Measurements from ENCODE around the gene SLC9A2. TPM values are rescaled to one million over a fixed set of nuclear protein-coding genes. Genes with fewer than 3 reads are reported as not detected.

The SLC9A2 gene
- total RNA-seq, 1 donor from 2014 or later = not detected

DNA sequence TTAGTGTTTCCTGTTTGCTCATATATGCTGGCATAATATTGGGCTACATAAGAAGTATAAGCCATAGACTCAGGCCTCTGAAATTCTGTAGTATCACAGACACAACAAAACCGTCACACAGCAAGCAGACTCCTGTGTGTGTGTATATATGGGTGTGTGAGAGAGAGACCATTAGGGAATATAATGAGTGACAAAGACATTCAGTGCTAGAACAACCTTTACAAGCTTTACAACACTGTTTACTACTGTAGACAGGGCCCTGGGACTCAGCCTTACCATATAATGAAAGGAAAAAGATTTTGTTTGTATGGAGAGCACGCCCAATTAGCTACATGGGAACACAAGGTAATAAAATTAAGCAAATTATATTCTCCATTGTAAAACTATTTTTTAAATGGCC is 77.1 kb downstream of the SLC9A2 start:
- intact Hi-C loops (cut with micrococcal nuclease) = no loop called here
- no peak for DNase-seq (ENCODE audit: low spot score)
- no peak overlapping the region for H3K27ac Mint-ChIP-seq
- peaks cover 8% of the 10 kb centered on the region for H3K27me3 Mint-ChIP-seq (ENCODE audit: insufficient read depth)
- H3K4me3 Mint-ChIP-seq = no peak overlapping the region
- H3K9me3 Mint-ChIP-seq = no peaks in the 10 kb centered on the region
- no peaks in the 10 kb centered on the region for H3K36me3 Mint-ChIP-seq (ENCODE audit: low read depth)
- H3K4me1 Mint-ChIP-seq (ENCODE audit: low read depth) = no peaks in the 10 kb centered on the region

DNA sequence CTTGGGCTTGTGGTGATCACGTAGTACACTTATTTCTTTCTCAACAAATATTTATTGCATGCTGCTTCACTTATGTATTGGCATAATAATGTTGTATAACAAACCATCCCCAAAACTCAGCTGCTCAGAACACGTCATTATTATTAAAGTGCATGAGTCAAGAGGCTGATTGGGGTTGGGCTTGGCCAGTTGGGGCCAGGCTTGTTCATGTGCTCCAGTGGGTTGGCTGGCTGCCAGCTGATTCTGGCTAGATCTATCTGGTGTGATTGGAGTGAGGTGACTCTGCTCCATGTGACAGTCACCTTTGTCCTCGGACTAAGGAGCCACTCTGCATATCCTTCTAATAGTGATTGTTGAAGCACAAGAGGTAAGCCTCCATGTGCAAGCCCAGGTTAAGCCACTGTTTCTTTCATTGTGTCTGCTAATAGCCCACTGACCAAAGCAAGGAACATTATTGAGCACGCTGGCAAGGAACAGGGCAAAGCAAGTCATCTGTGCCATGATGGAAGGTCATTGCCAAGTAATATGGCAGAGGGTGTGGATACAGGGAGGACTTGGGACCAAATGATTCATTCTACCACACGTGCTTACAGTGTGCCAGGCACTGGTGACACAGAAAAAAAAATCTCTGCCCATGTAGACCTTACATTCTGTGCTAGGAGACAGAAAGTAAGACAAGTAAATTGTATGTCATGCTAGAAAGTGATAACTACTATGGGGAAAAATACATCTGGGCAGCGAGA is 79.2 kb downstream of the SLC9A2 start:
- no peak for DNase-seq (ENCODE audit: low spot score)
- intact Hi-C loops (cut with micrococcal nuclease) = no loop called here
- Mint-ChIP-seq H3K4me1 (ENCODE audit: low read depth) (no peaks in the 10 kb centered on the region), H3K27ac (no peak overlapping the region), H3K9me3 (no peaks in the 10 kb centered on the region), H3K4me3 (no peak overlapping the region), H3K36me3 (ENCODE audit: low read depth) (no peaks in the 10 kb centered on the region), H3K27me3 (ENCODE audit: insufficient read depth) (peaks cover 12% of the 10 kb centered on the region)

DNA sequence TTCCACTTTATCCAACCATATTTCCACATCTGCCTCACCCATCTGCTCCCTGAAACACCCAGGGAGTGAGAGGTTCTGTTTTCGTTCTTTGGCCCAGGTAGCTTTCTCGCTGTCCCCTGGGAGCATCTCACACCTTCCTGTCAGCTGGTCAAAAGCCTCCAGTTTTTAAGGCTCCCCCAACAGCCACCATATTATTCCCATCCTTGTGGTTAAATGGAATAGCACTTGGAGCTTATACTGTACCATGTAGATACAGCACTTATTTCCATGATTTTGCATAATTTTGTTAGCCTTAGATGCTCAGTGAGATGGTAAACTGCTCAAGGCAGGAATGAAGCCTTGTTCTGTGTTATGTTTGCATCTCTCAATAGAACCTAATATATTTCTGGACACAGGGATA is 84.0 kb downstream of the SLC9A2 start:
- H3K9me3 Mint-ChIP-seq = no peaks in the 10 kb centered on the region

DNA sequence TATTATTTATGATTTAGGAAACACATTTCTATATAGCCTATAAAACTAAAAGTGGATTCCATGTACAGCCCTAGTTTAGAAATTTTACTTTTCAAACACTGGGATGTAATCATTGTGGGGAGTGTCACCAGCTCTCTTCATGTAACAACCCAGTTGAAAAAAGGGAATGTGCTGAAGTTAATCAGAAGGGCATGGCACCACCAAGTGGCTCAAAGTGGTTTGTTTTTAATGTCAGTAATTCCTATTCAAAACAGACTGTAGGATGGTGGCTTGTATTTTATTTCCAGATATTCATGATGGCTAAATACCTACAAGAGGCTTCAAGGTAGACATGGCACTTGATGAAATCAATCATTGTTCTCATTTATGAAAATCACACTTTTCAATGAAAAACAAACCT is 84.4 kb downstream of the SLC9A2 start:
- no peaks in the 10 kb centered on the region for H3K36me3 Mint-ChIP-seq (ENCODE audit: low read depth)
- intact Hi-C loops (cut with micrococcal nuclease) = loop anchor here (1.0 to 5.0 kb wide), 2 partner anchors 86 to 183 kb away; partner anchors contain the start of gene SLC9A2
- DNase-seq (ENCODE audit: low spot score) = no peak
- no peak overlapping the region for H3K4me3 Mint-ChIP-seq
- no peaks in the 10 kb centered on the region for H3K9me3 Mint-ChIP-seq
- H3K4me1 Mint-ChIP-seq (ENCODE audit: low read depth) = no peaks in the 10 kb centered on the region
- H3K27ac Mint-ChIP-seq = no peak overlapping the region
- H3K27me3 Mint-ChIP-seq (ENCODE audit: insufficient read depth) = peaks cover 17% of the 10 kb centered on the region

More for the DNA sequence above, 84.0 kb downstream of the SLC9A2 start:
- DNase-seq (ENCODE audit: low spot score) = no peak
- Mint-ChIP-seq H3K4me1 (ENCODE audit: low read depth) (no peaks in the 10 kb centered on the region), H3K36me3 (ENCODE audit: low read depth) (no peaks in the 10 kb centered on the region), H3K27me3 (ENCODE audit: insufficient read depth) (peaks cover 16% of the 10 kb centered on the region), H3K4me3 (no peak overlapping the region), H3K27ac (no peak overlapping the region)
- intact Hi-C loops (cut with micrococcal nuclease) = loop anchor here (5.0 kb wide), 1 partner anchor 86 kb away; the partner anchor contains the start of gene SLC9A2

DNA sequence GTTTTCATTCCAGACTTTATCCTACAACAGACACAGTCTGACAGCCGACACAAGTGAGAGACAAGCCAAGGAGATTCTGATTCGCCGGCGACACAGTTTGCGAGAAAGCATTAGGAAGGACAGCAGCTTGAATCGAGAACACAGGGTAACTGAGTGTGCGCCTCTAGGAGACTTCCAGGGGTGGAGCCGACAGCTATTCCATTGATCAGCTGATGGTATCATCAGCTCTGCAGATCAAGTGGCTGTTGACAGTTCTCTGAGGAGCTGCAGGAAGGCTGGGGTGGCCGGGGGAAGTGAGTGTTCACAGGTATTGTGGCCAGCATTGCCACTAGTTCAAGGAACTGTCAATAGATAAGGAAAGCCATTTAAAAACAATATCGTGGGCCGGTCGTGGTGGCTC is 85.2 kb downstream of the SLC9A2 start:
- peaks cover 21% of the 10 kb centered on the region for H3K27me3 Mint-ChIP-seq (ENCODE audit: insufficient read depth)
- H3K9me3 Mint-ChIP-seq = no peaks in the 10 kb centered on the region
- intact Hi-C loops (cut with micrococcal nuclease) = loop anchor here (1.0 to 5.0 kb wide), 2 partner anchors 87 to 184 kb away; partner anchors contain the start of gene SLC9A2
- DNase-seq (ENCODE audit: low spot score) = no peak
- no peak overlapping the region for H3K27ac Mint-ChIP-seq
- H3K4me1 Mint-ChIP-seq (ENCODE audit: low read depth) = no peaks in the 10 kb centered on the region
- no peak overlapping the region for H3K4me3 Mint-ChIP-seq
- no peaks in the 10 kb centered on the region for H3K36me3 Mint-ChIP-seq (ENCODE audit: low read depth)

DNA sequence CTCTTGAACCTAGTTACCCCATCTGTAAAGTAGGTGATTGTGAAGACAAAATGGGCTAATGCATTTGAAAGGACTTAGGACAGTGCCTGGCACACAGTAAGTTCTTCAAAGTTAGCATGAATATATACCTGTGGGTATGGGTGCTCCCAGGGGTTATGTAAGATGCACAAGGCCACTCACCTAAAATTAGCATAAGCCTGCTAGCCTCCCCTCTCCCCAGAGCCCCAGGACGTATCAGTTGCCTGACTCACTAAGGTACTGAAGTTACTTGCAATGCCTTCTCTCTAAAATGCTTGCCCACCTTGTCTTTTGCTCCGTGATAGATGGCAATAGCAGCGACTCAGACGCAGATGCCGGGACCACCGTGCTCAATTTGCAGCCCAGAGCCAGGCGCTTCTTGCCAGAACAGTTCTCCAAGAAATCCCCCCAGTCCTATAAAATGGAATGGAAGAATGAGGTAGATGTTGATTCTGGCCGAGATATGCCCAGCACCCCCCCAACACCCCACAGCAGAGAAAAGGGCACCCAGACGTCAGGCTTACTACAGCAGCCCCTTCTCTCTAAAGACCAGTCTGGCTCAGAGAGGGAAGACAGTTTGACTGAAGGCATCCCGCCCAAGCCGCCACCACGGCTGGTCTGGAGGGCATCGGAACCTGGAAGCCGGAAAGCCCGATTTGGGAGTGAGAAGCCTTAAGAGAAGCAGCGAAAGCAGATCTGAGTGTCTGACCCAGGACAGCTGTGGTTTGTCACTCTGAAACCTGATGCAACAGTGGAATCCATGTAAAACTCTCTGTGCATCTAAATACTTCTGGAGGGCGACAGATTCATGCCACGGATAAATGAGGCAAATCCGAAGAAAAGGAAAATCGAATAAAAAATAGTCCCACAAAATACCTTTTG is 88.7 kb downstream of the SLC9A2 start:
- Mint-ChIP-seq H3K4me1 (ENCODE audit: low read depth) (no peaks in the 10 kb centered on the region), H3K4me3 (no peak overlapping the region), H3K27me3 (ENCODE audit: insufficient read depth) (peaks cover 15% of the 10 kb centered on the region), H3K36me3 (ENCODE audit: low read depth) (no peaks in the 10 kb centered on the region), H3K27ac (no peak overlapping the region), H3K9me3 (no peaks in the 10 kb centered on the region)
- no peak for DNase-seq (ENCODE audit: low spot score)
- intact Hi-C loops (cut with micrococcal nuclease) = no loop called here

DNA sequence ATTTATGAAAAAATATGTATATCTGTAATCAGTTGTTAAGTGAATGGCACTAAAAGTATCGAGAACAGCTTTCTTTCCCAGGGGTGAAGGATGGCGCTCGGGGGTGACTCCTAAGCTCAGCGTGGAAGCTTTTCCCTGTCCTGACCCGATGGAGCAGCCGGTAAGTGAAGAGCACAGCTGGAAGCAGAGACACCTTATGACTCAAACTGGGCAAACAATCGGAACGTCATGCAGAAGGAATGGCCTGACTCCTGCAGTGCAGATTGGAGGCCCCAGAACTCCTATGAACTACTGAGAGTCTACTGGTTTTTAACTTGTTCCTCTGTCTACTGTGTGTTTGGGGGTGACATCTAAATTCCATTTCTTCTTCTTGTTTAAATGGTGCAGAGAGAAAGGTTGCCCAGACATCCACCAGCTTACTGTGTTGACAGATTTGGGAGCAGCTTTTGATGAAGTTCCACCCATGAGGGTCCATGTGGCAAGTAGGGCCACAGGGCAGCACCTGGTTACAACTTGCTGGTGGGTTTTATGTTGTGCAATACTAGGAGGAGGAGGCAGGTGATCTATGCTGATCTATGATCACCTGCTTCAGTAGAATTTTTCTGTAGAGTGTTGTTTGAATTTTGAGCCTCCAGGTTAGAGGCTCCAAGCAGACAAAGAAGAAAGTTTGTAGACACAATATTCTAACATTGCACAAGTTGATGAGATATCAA is 89.7 kb downstream of the SLC9A2 start:
- H3K9me3 Mint-ChIP-seq = no peaks in the 10 kb centered on the region
- H3K4me3 Mint-ChIP-seq = no peak overlapping the region
- no peaks in the 10 kb centered on the region for H3K4me1 Mint-ChIP-seq (ENCODE audit: low read depth)
- H3K27me3 Mint-ChIP-seq (ENCODE audit: insufficient read depth) = peaks cover 12% of the 10 kb centered on the region
- no peak overlapping the region for H3K27ac Mint-ChIP-seq
- intact Hi-C loops (cut with micrococcal nuclease) = no loop called here
- H3K36me3 Mint-ChIP-seq (ENCODE audit: low read depth) = no peaks in the 10 kb centered on the region
- no peak for DNase-seq (ENCODE audit: low spot score)

DNA sequence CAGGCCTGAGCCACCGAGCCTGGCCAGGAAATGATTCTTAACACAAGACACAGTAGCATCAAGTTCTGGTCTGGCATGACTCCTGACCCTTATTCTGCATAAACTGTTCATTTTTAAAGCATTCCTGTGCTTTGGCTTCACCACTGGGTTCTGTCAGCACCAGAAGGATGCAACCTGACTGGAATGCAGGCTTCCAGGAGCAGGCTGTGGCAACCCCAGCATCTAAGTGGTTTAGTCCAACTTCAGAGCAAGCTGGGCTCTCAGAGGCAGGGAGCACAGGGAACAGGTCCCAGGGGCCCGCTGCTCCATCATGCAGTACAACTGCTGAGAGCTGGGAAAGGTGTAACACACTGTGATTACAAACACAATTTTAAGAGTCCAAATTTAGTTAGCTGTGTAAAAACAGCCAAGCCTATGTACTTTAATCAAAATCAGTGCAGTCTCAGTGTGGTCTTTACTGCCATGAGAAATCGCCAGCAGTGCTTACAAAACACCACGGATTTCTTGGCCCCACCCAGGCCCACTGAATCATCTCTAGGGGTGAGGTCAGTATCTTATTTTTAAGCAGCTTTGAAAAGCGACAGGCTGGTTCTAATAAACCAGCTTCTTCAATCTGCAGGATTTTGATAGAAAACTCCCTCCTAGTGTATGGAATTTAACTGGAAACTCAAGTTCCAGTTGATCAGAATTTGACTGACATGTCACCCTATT is 98.1 kb downstream of the SLC9A2 start:
- Mint-ChIP-seq H3K4me1 (ENCODE audit: low read depth) (no peaks in the 10 kb centered on the region), H3K36me3 (ENCODE audit: low read depth) (peaks cover 16% of the 10 kb centered on the region), H3K4me3 (no peak overlapping the region), H3K9me3 (no peaks in the 10 kb centered on the region), H3K27ac (no peak overlapping the region), H3K27me3 (ENCODE audit: insufficient read depth) (no peaks in the 10 kb centered on the region)
- intact Hi-C loops (cut with micrococcal nuclease) = no loop called here
- no peak for DNase-seq (ENCODE audit: low spot score)

DNA sequence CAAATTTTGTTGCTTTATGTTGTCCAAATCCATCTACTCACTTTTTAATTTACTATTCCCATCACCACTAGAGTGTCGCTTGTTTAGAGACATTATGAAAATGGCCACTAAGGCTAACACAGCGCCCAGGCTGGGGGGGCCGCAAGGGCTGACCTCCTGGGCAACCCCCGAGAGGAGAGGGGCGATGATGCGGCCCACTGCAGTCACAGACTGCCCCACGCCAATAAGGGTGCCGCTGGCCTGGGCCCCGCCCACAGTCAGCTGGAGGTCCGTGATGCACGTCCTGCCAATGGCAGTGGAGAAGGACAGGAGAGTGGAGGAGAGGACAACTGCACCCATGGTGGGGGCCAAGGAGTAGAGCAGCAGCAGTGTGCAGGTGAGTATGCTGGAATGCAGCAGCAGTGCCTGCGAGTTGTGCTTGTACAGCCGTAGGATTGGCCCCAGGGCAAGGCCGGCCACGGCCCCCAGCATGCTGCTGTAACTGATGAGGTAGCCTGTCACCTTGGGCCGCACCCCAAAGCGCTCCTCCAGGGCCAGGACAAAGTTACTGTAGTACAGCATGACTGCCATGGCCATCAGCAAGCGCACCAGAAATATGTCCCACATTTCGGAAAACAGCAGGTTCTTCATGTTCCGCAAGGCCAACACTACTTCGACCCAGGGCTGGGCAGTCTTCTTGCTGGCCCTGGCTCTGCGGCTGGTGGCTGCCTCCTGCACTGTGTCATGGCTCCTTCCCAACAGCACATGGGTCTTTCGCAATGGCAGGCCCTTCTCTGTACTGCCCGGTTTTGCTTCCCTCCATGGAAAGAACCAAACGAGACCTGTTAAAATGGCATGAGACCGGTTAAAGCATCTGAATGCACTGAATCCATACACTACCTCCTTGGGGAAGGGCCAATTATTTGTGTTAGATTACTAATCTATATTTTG is 99.3 kb downstream of the SLC9A2 start:
- no peak for DNase-seq (ENCODE audit: low spot score)
- intact Hi-C loops (cut with micrococcal nuclease) = no loop called here

DNA sequence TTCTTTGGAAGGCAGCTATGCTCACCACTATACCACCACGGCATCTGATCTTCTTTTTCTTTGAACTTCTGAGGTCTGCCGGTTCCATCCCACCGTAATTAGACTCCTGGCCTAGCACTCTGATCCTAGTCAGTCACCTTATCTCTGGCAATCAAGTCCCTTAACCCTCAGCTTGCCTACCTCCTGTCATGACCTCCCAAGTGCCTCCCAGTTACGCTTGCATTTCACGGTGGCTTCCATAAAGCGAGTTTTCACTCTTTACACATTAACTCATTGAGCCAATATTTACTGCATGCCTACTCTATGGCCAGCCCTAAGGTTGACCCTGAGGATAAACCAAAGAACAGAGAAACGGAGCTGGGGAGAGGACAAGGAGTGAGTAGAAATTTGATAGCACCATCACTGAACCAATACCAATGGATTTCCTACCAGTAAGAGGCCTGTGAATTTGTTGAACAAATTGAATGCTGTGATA is 104.7 kb downstream of the SLC9A2 start:
- H3K27ac Mint-ChIP-seq = no peak overlapping the region
- H3K9me3 Mint-ChIP-seq = no peaks in the 10 kb centered on the region
- H3K36me3 Mint-ChIP-seq (ENCODE audit: low read depth) = peaks cover 16% of the 10 kb centered on the region
- intact Hi-C loops (cut with micrococcal nuclease) = no loop called here
- no peaks in the 10 kb centered on the region for H3K4me1 Mint-ChIP-seq (ENCODE audit: low read depth)
- no peak for DNase-seq (ENCODE audit: low spot score)
- H3K27me3 Mint-ChIP-seq (ENCODE audit: insufficient read depth) = no peaks in the 10 kb centered on the region
- H3K4me3 Mint-ChIP-seq = no peak overlapping the region

More for the DNA sequence above, 99.3 kb downstream of the SLC9A2 start:
- no peaks in the 10 kb centered on the region for H3K27me3 Mint-ChIP-seq (ENCODE audit: insufficient read depth)
- no peaks in the 10 kb centered on the region for H3K4me1 Mint-ChIP-seq (ENCODE audit: low read depth)
- no peak overlapping the region for H3K27ac Mint-ChIP-seq
- H3K36me3 Mint-ChIP-seq (ENCODE audit: low read depth) = peaks cover 18% of the 10 kb centered on the region
- no peak overlapping the region for H3K4me3 Mint-ChIP-seq
- no peaks in the 10 kb centered on the region for H3K9me3 Mint-ChIP-seq

DNA sequence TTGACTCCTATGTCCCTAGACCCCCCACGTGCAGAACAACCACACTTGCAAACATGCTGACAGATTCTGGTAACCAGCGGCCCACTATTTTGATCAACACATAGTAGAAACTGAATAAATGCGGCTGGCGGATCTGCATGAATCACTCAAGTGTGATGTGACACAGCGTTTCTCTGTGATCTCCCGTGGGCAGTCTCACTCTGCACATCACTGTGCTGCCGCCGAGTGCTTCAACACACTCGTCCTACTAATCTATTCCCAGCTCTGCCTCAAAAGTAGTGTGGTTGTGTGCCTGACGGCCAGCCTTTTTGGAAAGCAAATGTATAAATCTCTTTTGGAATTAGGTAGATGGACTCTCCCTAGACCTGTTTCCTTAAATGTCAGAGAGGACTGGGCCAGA is 105.2 kb downstream of the SLC9A2 start:
- no peak overlapping the region for H3K4me3 Mint-ChIP-seq
- intact Hi-C loops (cut with micrococcal nuclease) = no loop called here
- peaks cover 14% of the 10 kb centered on the region for H3K36me3 Mint-ChIP-seq (ENCODE audit: low read depth)
- H3K27ac Mint-ChIP-seq = no peak overlapping the region
- DNase-seq (ENCODE audit: low spot score) = no peak
- no peaks in the 10 kb centered on the region for H3K27me3 Mint-ChIP-seq (ENCODE audit: insufficient read depth)
- no peaks in the 10 kb centered on the region for H3K9me3 Mint-ChIP-seq
- H3K4me1 Mint-ChIP-seq (ENCODE audit: low read depth) = no peaks in the 10 kb centered on the region

Measured in activated T-helper 1 cell treated with anti-CD3 and anti-CD28 coated beads, Interleukin-12 subunit alpha, Interleukin-12 subunit beta, Interleukin-2, Interleukin-4 antibody, amounts not matched to agents 30 ng/mL and 10 ng/mL and 1 ng/mL, durations not matched to agents 14 hours and 24 hours and 36 hours (primary cell).